GM12865 (cell line): ENCODE measurements around the gene USB1.

ENCODE experiments used
- DNase-seq: peaks from one replicate; pipeline ENCODE4 v3.0.0; 2010; ENCODE audit warnings: low read depth
- H3K4me3 ChIP-seq: 2 replicates; pipeline ENCODE4 v1.5.1; 2011; ENCODE audit warnings: mild to moderate bottlenecking, low read depth, low read length, control low read depth
- TF ChIP-seq, protein P1 (sequence below): IDR thresholded peaks from 2 replicates; pipeline ENCODE4 v1.5.1; 2011; ENCODE audit warnings: low read length, control low read depth, low read depth, inconsistent platforms; ENCODE audit not compliant: insufficient read depth; ENCODE audit errors: missing control alignments

USB1 gene

DNA sequence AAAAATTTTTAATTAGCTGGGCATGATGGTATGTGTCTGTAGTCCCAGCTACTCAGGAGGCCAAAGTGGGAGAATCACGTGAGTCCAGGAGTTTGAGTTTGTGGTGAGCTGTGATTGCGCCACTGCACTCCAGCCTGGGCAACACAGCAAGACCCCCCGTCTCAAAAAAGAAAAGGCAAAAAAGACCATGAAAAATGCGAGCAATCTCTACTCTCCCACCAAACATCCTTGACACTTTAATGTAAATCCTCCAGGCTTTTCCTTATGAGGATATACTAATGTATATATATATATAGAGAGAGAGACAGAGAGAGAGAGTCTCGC is 52.4 kb downstream of the USB1 start:
- no peak overlapping the region for H3K4me3 ChIP-seq
- no peak for DNase-seq
- TF ChIP-seq, protein P1, sequence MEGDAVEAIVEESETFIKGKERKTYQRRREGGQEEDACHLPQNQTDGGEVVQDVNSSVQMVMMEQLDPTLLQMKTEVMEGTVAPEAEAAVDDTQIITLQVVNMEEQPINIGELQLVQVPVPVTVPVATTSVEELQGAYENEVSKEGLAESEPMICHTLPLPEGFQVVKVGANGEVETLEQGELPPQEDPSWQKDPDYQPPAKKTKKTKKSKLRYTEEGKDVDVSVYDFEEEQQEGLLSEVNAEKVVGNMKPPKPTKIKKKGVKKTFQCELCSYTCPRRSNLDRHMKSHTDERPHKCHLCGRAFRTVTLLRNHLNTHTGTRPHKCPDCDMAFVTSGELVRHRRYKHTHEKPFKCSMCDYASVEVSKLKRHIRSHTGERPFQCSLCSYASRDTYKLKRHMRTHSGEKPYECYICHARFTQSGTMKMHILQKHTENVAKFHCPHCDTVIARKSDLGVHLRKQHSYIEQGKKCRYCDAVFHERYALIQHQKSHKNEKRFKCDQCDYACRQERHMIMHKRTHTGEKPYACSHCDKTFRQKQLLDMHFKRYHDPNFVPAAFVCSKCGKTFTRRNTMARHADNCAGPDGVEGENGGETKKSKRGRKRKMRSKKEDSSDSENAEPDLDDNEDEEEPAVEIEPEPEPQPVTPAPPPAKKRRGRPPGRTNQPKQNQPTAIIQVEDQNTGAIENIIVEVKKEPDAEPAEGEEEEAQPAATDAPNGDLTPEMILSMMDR = no peak

DNA sequence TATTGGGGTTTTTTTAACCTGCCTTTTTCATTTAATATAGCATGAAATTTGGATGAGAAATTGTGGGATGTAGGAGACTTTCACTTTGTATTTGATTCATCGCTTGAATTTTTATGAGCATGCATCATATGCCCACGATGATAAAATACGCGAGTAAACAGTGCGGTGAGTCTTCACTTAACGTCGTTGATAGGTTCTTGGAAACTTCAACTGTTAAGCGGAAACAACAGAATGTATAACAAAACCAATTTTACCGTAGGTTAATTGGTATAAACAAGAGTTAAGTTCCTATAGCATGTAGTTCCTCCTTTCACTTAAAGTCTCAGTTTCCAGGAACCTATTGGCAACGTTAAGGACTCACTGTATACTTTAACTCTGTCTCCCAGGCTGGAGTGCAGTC is 53.1 kb downstream of the USB1 start:
- TF ChIP-seq, protein P1 = no peak
- DNase-seq = no peak

DNA sequence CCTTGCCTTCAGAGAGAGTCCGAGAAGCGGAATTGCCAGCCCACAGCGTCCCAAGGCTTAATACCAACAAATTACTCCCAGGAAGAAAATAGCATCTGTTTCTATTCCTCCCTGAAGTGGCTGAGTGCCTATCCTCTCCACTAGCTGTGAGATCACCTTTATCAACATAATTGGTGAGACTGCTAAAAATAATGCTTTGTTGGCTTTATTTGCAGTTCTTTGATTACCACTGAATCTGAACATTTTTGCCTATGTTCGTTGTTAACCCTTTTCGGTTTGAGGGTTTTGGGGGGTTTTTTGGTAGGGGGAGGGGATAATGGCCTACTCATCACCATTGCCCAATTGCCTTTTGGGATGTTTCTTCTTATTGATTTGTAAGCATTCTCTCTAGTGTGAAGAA is 55.4 kb downstream of the USB1 start:
- no peak for DNase-seq
- TF ChIP-seq, protein P1 = no peak
- H3K4me3 ChIP-seq = no peak overlapping the region

More for the DNA sequence above, 53.1 kb downstream of the USB1 start:
- H3K4me3 ChIP-seq = no peak overlapping the region

DNA sequence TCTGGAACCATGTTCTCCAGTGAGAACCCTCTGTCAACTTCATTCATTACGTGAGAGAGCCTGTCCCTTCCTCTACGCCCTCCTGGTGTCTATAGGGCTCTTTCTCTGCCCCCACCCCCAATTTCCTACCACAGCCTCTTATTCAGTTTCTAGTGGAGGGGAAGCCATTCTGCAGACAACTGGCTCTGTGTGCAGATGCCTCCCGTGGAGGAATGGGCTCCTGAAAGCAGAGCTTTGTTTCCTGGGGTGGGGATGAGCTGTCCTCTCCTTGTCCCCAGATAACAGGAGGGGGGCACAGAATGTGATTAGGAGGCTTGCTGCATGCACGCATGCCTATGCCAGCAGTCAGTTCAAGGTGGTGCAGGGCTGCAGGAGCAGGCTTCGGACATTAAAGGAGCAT is 55.9 kb downstream of the USB1 start:
- H3K4me3 ChIP-seq = no peak overlapping the region
- no peak for DNase-seq
- TF ChIP-seq, protein P1 = no peak

DNA sequence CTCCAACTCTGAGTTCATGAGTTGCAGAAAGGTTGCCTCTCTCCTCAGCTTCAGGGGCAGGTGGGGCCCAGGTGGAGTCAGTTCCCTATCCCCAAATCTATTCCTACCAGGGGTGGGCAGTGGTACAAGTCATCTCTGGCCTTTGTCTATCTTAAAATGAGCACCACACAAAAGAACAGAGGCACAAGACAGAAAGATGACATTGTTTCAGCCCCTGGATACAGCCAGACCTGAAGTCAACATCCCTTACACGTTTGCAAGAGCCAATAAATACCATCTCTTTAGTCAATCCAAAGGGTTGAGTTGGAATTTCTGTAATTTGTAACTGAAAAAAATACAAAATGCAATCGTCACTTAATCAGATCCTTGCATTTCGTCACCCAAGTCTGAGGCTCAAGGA is 56.6 kb downstream of the USB1 start:
- no peak overlapping the region for H3K4me3 ChIP-seq
- DNase-seq = no peak
- TF ChIP-seq, protein P1 = no peak

DNA sequence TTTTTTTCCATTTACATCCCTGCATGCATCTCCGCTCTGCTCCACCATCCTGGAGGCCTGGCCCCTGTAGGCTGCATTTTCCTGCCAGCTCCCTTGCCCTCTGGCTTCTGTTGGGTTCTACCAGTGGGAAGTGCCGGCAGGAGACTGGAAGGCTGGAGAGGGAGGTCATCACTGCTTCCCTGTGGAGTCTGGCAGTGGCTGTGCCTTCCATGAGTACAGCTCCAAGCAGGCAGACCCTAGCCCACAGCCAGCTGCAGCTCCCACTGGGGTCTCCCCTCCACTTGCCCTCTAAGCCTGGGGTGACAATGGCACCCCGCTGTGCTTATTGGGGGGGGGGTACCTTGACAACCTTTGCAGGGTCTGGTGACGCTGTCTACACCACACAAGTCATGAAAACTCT is 61.6 kb downstream of the USB1 start:
- no peak for DNase-seq
- TF ChIP-seq, protein P1 = no peak
- H3K4me3 ChIP-seq = no peak overlapping the region

DNA sequence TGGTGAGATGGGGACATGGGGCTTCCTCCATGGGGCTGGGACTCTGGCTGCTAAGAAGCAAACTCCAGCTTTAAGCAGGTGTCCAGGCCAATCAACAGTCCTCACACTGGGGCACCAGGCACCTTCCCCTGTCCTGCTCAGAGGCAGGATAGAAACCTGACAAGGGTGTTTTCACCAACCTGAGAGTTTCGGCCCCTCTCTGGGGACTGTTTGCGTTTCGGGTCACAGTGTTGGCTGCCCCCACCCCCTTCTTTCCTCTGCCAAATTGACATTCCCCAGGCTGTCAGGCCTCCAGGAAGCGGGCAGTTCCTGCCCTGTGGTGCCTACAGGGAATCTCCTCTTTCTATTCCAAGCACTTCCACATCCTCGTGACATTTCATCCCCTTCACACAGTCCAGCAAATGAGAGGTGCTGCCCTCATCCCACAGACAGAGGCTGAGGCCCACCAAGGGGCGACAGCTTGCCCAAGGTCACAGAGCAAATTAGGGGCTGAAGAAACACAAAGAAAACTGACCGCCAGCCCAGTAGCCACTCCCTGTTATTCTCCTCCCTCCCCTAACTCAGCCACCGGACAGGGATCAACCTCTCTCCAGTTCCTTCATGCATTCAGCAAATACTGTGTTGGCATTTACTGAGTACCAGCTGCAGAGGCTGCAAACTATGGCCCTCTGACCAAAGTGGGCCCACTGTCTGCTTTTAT is 62.3 kb downstream of the USB1 start:
- TF ChIP-seq, protein P1 = no peak
- peak; percentile 52 for DNase-seq
- no peak overlapping the region for H3K4me3 ChIP-seq
